ENCODE data around the gene TSPAN14. TPM values are rescaled to one million over a fixed set of nuclear protein-coding genes. Genes with fewer than 3 reads are reported as not detected.
A peak's percentile ranks its signal among the peaks of the same experiment; 100 is the strongest.

The TSPAN14 gene
- total RNA-seq, 1 donor from 2014 or later = 38.7 TPM

DNA sequence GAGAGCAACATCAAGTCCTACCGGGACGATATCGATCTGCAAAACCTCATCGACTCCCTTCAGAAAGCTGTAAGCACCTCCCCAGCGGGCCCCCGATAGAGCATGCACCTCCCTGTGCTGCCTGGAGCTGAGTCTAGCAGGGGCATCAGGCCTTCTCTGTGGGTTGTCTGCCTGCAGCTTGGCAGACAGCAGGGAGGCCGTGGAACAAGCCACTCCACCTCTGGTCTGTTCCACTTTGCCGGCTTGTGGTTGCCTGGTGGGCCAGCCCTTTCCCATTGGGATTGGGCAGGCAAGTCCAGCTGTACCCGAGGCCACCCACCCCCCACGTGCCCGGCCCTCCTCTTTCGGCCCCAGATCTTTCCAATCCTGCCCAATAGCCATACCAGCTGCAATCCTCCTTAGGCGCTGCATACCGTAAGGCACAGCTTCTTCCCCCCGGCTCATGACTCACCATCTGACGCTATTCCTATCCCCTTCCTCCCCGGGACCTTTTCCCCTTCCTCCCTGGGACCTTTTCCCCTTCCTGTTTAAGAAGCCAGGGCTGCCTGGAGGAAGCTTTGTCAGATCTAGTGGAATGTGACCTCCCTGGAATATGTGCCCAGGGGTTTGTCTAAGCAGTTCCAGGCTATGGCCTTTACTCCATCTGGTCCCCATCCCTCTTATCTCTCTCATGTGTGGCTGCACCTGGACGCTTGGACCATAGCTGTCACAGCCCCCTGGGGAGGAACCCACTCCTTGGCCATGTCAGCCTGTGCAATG, 55.5 kb downstream of the TSPAN14 start:
- intact Hi-C loops (cut with DNase I) = no loop called here
- ATAC-seq = peak; percentile 26
- DNase-seq (ENCODE audit: missing footprints) = peak; percentile 53

DNA sequence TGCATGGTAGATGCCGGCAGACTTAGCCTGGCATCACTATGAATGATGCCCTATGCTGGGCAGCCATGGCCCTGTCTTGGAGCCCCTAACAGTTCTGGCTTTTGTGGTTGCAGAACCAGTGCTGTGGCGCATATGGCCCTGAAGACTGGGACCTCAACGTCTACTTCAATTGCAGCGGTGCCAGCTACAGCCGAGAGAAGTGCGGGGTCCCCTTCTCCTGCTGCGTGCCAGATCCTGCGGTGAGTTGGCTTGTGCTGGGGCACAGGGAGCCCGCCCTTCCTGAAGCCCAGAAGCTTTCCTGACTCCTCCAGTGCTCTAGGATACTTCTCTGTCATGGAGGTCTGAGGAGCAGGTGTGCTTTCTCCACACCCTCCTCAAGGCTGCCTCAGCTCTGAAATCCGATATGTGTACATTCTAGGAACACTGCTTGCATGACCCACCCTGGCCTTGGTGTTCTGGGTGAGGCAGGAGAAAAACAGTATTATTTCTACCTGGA, 58.0 kb downstream of the TSPAN14 start:
- ATAC-seq (no peak), DNase-seq (ENCODE audit: missing footprints) (peak; percentile 53)
- intact Hi-C loops (cut with DNase I) = no loop called here

DNA sequence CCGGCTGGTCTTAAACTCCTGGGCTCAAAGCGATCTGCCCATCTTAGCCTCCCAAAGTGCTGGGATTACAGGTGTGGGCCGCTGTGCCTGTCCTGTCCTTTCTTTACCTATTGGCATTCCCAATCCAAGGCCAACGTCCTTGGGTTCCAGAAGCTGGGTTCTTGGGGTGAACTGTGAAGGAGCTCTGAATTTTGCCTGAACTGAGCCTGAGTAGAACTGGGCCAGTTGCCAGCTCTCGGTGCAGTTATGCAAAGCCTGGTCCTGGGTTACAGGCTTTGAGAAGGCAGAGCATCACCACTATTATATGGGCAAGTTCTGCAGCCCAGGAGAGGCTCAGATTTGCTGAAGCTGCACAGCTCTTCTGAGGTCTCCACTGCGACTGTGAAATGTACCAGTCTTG, 59.0 kb downstream of the TSPAN14 start:
- intact Hi-C loops (cut with DNase I) = no loop called here
- no peak for ATAC-seq
- peak; percentile 39 for DNase-seq (ENCODE audit: missing footprints)

DNA sequence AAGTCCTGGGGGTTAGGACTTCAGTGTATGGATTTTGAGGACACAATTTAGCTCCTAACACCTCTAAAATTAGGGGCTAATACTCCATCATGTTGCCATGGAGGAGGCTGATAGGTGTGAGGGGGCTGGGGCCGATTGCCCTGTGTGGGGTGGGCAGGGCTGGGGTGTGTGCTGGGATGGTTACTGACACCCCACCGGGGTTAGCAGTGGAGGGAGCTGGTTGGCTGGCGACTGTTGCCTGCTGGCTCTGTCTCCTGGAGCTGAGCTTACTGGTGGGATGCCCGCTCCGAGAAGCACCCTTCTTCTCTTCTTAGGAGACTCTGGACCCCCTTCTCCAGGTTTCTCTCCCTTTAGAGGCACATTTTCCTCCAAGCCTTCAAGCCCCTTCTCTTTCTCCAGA, 61.4 kb downstream of the TSPAN14 start:
- ATAC-seq (no peak), DNase-seq (ENCODE audit: missing footprints) (peak; percentile 21)
- intact Hi-C loops (cut with DNase I) = no loop called here

DNA sequence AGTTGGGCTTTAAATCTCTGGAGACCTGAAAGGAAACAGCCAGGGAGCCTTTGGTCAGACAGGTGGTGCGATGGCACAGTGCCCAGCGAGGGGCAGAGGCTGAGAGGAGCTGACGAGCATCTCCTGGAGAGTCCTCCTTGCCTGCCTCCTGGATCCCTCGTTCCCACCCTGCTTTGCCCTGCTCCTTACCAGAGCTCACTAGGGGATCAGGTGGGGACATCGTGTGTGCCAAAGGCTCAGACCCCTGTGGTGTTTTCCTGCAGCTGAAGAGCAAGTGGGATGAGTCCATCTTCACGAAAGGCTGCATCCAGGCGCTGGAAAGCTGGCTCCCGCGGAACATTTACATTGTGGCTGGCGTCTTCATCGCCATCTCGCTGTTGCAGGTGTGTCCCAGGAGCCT, 61.8 kb downstream of the TSPAN14 start:
- no peak for ATAC-seq
- intact Hi-C loops (cut with DNase I) = no loop called here
- peak; percentile 58 for DNase-seq (ENCODE audit: missing footprints)

DNA sequence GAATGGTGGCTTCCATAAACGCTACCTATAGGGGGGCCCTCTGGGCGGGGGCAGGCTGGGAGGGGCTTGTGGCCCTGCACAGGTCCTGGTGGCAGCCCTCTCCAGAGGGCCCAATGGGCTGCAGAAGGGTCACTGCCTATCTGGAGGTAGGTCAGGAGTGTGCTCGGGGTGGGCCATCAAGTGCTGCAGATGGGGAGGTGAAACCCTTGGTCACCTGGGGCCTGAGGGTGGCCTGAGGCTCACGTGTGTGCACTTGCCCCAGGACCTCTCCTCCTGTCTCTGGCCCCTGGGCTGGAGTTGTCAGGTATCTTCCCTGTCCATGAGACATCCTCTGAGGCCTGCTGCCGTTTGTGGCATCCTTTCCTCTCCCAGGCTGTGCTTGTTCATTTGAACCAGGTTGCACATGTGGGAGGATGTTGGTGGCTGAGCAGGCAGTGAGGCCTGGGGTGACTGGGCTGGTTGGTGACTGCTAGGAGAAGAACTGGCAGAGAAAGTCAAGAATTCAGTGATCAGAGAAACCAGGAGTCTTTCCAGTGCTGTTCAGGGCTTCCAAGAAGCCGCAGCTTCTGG, 62.5 kb downstream of the TSPAN14 start:
- ATAC-seq (no peak), DNase-seq (ENCODE audit: missing footprints) (peak; percentile 45)
- intact Hi-C loops (cut with DNase I) = no loop called here

DNA sequence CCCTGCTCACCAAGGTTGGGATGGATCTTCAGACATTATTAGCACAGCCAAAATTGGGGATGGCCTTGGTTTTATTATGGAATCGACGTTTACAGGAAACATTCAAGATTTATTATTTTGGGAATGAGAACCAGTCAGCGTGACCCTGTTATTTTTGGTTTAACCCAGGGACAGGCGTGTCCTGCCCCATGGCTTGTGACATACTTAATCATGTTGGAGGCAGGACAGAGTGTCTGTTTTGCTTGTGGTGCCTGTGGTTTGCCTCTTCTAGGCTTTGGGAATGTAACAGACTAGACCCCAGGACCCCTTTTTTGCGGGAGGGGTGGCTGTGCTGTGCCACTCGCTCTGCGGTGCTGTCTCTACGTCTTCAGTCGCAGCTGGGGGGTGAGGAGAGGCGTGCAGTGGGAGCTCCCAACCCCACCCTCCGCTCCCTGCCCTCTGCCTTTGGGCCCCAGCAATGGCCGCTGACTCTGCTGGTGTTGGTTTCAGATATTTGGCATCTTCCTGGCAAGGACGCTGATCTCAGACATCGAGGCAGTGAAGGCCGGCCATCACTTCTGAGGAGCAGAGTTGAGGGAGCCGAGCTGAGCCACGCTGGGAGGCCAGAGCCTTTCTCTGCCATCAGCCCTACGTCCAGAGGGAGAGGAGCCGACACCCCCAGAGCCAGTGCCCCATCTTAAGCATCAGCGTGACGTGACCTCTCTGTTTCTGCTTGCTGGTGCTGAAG, 63.5 kb downstream of the TSPAN14 start:
- intact Hi-C loops (cut with DNase I) = no loop called here
- ATAC-seq (no peak), DNase-seq (ENCODE audit: missing footprints) (peak; percentile 47)

DNA sequence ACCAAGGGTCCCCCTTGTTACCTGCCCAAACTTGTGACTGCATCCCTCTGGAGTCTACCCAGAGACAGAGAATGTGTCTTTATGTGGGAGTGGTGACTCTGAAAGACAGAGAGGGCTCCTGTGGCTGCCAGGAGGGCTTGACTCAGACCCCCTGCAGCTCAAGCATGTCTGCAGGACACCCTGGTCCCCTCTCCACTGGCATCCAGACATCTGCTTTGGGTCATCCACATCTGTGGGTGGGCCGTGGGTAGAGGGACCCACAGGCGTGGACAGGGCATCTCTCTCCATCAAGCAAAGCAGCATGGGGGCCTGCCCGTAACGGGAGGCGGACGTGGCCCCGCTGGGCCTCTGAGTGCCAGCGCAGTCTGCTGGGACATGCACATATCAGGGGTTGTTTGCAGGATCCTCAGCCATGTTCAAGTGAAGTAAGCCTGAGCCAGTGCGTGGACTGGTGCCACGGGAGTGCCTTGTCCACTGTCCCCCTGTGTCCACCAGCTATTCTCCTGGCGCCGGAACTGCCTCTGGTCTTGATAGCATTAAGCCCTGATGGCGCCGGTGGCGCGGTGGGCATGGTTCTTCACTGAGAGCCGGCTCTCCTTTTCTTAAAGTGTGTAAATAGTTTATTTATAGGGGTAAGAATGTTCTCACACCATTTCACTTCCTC, 64.2 kb downstream of the TSPAN14 start:
- ATAC-seq (peak; percentile 2), DNase-seq (ENCODE audit: missing footprints) (peak; percentile 61)
- intact Hi-C loops (cut with DNase I) = no loop called here

DNA sequence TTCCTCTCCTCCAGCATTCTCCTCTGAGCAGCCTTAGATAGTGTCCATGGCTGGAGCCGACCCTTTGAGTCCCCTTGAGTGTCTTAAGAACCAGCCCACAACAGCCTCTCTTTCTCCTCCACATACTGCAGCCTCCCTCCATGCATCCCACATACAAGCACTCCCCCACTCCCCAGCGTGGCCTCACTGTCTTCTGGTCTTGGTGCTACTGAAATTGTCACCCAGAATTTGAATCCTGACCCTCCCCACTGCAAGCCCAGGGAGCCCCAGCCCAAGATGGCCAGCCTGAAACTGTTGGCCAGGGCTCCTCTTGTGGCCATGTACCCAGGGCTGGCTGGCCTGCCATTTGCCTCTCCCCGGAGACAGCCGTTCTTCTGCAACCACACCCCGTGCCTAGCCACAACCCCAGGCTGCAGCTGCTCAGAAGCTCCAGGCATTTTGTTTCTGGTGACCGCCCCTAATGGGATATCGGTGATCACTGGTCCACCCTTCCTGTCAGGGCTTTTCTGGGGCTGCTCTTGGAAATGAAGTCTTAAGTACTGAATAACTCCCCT, 64.8 kb downstream of the TSPAN14 start:
- intact Hi-C loops (cut with DNase I) = no loop called here
- DNase-seq (ENCODE audit: missing footprints) = peak; percentile 57
- ATAC-seq = peak; percentile 24

DNA sequence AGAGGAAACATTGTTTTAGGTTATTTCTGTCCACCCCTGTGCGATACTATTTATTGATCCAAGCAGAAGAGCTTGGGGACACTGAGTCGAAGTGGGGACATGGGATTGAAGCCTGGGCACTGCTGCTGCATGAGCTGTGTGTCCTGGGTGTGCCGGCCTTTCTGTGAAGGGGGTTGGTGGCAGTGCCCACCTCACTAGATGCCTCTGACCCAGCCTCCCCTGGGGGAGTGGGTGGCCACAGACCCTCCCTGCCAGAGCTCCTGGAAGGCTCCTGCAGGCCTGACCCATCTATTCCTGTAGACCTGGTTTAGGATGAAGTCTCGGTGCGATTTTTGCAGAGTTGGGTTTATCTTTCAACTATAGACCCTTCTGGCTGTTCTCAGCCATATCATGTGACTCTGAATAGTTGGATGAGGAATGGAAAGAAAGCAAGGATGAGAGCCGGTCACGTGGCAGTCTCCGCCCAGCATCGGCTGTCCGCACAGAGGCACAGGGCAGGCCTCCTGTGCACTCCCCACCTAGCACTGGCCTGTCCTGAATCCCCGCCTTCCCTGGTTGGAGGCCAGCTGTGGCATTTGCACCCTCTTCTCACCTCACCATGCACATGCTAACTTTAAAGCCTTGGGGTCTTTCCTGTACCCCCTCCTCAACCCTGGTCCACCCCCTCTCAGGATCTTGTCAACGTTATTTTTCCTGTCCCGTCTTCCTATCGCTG, 66.0 kb downstream of the TSPAN14 start:
- ATAC-seq = no peak

DNA sequence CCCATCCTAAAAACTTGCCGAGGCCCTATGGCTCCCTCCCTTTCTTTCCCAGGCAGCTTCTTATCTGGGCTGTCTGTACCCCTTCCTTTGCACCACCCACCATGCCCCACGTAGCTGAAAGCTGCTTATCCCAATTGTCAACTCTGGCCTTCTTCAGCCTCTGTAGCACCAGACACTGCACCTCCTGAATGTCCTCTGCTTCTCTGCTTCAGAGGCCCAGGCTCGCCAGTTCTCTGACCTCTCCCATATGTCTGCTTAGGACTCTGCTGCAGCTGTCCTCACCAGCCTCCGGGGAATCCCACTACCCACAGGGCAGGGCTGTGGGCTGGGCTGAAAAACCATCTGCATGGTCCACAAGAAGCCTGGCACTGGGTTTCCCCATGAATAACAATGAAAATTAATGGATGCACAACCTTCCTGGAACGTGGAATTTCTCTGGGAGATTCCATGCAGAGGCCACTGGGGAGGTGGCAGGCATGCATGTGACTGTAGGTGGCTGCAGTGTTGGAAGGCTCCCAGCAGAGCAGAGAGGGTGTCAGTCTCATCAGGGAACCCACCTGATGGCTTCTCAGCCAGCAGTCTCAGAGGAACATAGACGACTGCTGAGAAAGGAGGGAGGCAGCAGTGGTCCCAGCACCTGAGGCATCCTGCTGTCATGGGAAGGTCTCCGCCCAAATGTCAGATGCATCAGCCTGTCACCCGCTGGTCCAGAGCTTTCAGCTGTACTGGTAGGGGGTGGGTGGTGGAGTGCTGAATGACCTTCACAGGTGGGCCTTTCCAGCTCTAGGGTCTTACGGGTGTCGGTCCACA, 66.8 kb downstream of the TSPAN14 start:
- intact Hi-C loops (cut with DNase I) = no loop called here
- DNase-seq (ENCODE audit: missing footprints) (peak; percentile 37), ATAC-seq (no peak)

More for the DNA sequence above, 66.0 kb downstream of the TSPAN14 start:
- peak; percentile 37 for DNase-seq (ENCODE audit: missing footprints)
- intact Hi-C loops (cut with DNase I) = no loop called here

DNA sequence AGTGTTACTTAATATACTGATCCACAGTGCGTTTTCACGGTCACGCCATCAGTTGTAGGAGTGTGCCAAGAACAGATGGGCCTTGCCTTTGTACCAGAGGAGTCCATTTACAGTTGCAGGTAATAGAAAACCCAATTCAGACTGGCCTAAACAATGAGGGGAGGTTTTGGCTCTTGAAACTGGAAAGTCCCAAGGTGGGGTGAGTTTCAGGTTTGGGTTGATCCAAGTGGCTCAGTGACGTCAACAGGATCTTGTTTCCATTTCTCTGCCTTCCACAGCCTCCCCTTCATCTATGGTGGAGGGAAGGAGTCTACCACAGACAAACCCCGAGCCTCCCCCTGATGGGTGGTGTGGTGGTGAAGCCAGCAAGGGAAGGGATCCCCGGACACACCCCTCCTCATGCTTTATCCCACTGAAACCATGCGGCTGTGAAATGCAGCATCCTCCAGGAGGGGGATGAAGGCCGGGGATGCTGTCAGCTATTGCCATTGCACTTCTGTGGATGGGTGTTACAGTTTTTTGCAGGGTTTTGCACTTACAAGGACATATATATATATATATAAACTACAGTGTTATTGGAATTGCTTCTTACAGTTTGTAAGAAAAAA, 68.8 kb downstream of the TSPAN14 start:
- DNase-seq (ENCODE audit: missing footprints) = peak; percentile 30
- intact Hi-C loops (cut with DNase I) = no loop called here
- no peak for ATAC-seq

DNA sequence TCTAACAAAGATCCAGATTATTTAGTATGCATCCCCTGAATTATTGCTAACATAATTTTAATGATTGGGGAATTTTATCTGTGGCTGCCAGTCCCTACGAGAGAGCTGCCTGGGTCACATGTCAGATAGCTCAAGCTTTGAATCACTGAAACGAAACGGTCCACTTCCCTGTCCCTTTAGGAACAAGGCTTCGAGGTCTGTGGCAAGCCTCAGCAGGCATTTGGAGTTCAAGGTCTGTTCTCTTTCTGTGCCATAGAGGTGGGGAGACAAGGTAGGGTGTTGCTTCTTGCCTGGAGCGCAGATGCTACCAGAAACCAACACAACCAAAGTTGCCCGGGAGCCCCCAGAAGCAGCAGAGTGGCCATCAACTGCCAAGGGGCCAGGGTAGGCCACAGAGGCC, 69.7 kb downstream of the TSPAN14 start:
- intact Hi-C loops (cut with DNase I) = no loop called here
- DNase-seq (ENCODE audit: missing footprints) (peak; percentile 59), ATAC-seq (no peak)

DNA sequence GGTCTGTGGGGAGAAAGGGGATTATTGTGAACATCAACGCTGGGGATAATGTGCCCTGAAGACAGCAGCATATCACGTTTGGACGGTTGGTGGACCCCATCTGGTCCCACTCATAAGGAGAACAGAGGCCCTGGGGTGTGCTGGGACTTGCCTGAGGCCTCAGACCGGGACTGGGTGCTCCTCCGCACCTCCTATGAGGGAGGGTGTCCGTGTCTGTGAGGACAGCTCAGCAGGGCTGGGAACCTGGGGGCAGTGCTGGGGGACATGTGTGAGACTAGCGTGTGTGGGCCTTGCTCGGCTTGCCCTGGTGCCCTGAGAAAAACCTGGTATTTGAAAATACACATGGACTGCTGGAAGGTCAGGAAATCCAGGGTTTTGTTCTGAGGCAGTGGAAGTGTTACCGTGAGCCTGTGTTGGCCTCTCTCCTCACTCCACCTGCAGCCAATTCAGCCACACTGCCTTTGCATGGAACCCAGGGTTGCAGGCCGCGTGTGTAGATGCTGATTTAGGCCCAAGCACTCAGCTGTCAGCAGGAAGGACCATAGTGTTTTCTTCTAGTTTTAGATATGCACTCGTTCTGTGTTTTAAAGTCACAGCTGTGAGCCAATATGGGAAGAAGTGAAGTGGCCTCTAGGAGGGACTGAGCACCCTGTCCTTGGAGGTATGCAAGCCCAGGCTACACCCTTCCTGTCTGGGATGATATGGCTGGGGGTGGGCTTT, 70.2 kb downstream of the TSPAN14 start:
- ATAC-seq (no peak), DNase-seq (ENCODE audit: missing footprints) (peak; percentile 22)
- intact Hi-C loops (cut with DNase I) = no loop called here

DNA sequence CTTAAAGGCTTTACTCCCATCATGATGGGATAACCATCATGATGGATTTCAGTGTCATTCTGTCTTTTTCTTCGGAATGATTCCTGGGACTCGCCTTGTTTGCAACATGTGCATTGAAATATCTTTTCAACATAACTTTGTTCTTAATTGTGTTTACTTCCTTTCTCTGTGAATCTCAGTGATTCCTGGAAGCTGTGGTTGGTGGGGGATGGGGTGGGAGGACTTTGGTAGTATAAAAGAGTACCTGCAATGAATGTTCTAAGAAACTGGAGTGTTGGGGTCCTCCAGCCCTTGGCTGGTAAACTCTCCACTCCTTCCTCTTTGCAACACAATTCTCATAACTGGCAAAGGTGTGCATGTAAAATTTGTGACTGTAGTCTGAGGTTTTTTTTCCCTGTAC, 72.1 kb downstream of the TSPAN14 start:
- ATAC-seq (no peak), DNase-seq (ENCODE audit: missing footprints) (no peak)
- intact Hi-C loops (cut with DNase I) = no loop called here

DNA sequence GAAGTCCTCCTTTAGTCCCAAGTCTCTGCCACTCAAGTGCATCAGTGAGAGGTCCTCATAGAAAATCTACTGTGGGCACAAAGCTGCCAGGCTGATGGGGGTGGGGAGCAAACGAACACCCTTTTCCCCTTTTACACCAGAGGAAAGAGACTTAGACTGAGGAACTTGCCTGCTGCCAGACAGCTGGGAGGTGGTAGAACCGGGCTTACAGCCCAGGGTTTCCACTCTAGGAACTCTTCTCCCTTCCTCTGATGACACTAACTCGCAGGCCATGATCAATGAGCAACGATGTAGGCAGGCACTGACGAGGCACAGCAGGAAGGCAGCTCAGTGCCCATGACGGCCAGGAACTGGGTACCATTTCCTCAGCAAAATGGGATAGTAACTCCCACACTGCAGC, 72.6 kb downstream of the TSPAN14 start:
- ATAC-seq (no peak), DNase-seq (ENCODE audit: missing footprints) (no peak)
- intact Hi-C loops (cut with DNase I) = no loop called here
